ENCODE data around the gene ST6GALNAC4. TPM values are rescaled to one million over a fixed set of nuclear protein-coding genes. Genes with fewer than 3 reads are reported as not detected.

ST6GALNAC4 gene
- total and polyA plus RNA-seq, 2 donors (not counting 1 experiment from before 2014, with no cell fraction given): 80.5 to 199 TPM

DNA sequence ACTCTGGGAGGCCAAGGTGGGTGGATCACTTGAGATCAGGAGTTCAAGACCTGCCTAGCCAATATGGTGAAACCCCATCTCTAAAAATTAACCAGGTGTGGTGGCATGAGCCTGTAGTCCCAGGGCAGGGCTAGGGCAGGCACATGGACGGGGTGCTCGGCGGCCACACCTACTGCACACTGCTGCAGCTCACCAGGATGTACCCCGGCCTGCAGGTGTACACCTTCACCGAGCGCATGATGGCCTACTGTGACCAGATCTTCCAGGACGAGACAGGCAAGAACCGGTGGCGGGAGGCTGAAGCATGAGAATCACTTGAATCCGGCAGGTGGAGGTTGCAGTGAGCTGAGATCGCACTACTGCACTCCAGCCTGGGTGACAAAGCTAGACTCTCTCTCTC lies 3.2 kb downstream of the ST6GALNAC4 start:
- H3K9me3 Mint-ChIP-seq (ENCODE audit: insufficient read depth): no peaks in the 10 kb centered on the region
- 97% methylated on average over 11 of the region's 11 CpGs for WGBS (ENCODE audit: insufficient coverage)
- H3K27me3 Mint-ChIP-seq: no peaks in the 10 kb centered on the region
- Histone ChIP-seq H3K36me3 (replicated peaks in 1 of 2; ENCODE audit: control extremely low read depth in 1 of 2, control insufficient read depth in 1 of 2, extremely low read depth in 1 of 2, insufficient read depth in 2 of 2, low read length in 1 of 2) (peaks cover 0 to 49% of the 10 kb centered on the region in 2 experiments), H3K9ac (ENCODE audit: low read length) (no peak overlapping the region), H2AFZ (ENCODE audit: insufficient read depth, low read depth, low read length, poor library complexity, severe bottlenecking) (no peak overlapping the region), H3K4me2 (replicated peaks; ENCODE audit: low read depth, low read length, poor library complexity, severe bottlenecking) (no peak overlapping the region), H3K9me3 (ENCODE audit: control extremely low read depth in 1 of 3, control insufficient read depth in 2 of 3, insufficient read depth in 1 of 3, low read length in 2 of 3) (no peaks in the 10 kb centered on the region), H3K27me3 (replicated peaks in 1 of 4; ENCODE audit: control extremely low read depth in 1 of 4, control insufficient read depth in 3 of 4, insufficient read depth in 4 of 4, low read length in 3 of 4) (no peaks in the 10 kb centered on the region), H3K27ac (ENCODE audit: low read length in 2 of 2) (no peak overlapping the region), H3K4me3 (ENCODE audit: control extremely low read depth in 1 of 5, extremely low read depth in 1 of 5, insufficient read depth in 1 of 5, low read depth in 2 of 5, low read length in 4 of 5) (no peak overlapping the region), H3K79me2 (ENCODE audit: control insufficient read depth, insufficient read depth, low read length) (peaks cover 58% of the 10 kb centered on the region), H3K4me1 (ENCODE audit: control insufficient read depth in 2 of 2, insufficient read depth in 2 of 2, low read length in 2 of 2) (peaks cover 37 to 74% of the 10 kb centered on the region in 2 donors), H4K20me1 (ENCODE audit: control insufficient read depth, insufficient read depth, low read length, poor library complexity, severe bottlenecking) (no peaks in the 10 kb centered on the region)
- peaks cover 68% of the 10 kb centered on the region for H3K4me1 Mint-ChIP-seq
- POLR2A ChIA-PET: interaction anchor here (1.1 to 6.4 kb wide), 3 partner anchors 12 to 112 kb away, joined by 3 to 228 read pairs (median 6); partner anchors contain the start of gene ST6GALNAC6
- CTCF ChIA-PET: interaction anchor here (1.4 to 17.3 kb wide), 3 partner anchors 8 to 46 kb away, joined by 5 to 237 read pairs (median 81); no protein-coding TSS in a partner anchor
- peak overlapping the region; percentile 44 for H3K4me3 Mint-ChIP-seq
- DNase-seq (peak; percentile 14), ATAC-seq (ENCODE audit: low read depth) (no peak)
- no peak for TF ChIP-seq EZH2 (IDR thresholded peaks at IDR 0.05; ENCODE audit: borderline replicate concordance, insufficient read depth, low read depth, low read length, poor library complexity, severe bottlenecking)
- TF ChIP-seq, protein P1, sequence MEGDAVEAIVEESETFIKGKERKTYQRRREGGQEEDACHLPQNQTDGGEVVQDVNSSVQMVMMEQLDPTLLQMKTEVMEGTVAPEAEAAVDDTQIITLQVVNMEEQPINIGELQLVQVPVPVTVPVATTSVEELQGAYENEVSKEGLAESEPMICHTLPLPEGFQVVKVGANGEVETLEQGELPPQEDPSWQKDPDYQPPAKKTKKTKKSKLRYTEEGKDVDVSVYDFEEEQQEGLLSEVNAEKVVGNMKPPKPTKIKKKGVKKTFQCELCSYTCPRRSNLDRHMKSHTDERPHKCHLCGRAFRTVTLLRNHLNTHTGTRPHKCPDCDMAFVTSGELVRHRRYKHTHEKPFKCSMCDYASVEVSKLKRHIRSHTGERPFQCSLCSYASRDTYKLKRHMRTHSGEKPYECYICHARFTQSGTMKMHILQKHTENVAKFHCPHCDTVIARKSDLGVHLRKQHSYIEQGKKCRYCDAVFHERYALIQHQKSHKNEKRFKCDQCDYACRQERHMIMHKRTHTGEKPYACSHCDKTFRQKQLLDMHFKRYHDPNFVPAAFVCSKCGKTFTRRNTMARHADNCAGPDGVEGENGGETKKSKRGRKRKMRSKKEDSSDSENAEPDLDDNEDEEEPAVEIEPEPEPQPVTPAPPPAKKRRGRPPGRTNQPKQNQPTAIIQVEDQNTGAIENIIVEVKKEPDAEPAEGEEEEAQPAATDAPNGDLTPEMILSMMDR (IDR thresholded peaks at IDR 0.05): no peak
- H3K27ac Mint-ChIP-seq: peak overlapping the region; percentile 67
- intact Hi-C loops (cut with micrococcal nuclease): no loop called here

DNA sequence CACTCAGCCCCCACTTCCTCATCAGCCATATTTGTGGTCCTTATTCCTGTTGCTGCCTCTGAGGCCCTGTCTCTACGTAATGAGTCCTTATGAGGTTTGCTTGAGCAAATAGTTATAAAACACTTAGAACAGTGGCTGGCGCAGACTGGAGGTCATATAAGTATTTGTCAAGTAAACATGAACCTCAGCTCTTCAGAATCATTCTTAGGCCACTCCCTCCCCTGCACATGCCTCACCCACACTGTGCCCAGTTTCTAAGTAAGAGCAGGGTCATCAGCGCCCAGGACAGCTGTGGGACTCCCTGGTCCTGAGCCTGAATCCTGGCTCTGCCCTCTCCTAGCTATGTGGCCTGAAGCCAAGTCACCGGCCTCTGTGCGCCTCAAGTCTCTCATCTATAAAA lies 4.0 kb downstream of the ST6GALNAC4 start:
- Histone ChIP-seq H3K4me1 (ENCODE audit: control insufficient read depth in 2 of 2, insufficient read depth in 2 of 2, low read length in 2 of 2) (peaks cover 29 to 68% of the 10 kb centered on the region in 2 donors), H3K79me2 (ENCODE audit: control insufficient read depth, insufficient read depth, low read length) (peaks cover 55% of the 10 kb centered on the region), H4K20me1 (ENCODE audit: control insufficient read depth, insufficient read depth, low read length, poor library complexity, severe bottlenecking) (no peaks in the 10 kb centered on the region), H3K36me3 (replicated peaks in 1 of 2; ENCODE audit: control extremely low read depth in 1 of 2, control insufficient read depth in 1 of 2, extremely low read depth in 1 of 2, insufficient read depth in 2 of 2, low read length in 1 of 2) (peaks cover 0 to 56% of the 10 kb centered on the region in 2 experiments), H3K9me3 (ENCODE audit: control extremely low read depth in 1 of 3, control insufficient read depth in 2 of 3, insufficient read depth in 1 of 3, low read length in 2 of 3) (no peaks in the 10 kb centered on the region), H3K4me3 (ENCODE audit: control extremely low read depth in 1 of 5, extremely low read depth in 1 of 5, insufficient read depth in 1 of 5, low read depth in 2 of 5, low read length in 4 of 5) (no peak overlapping the region), H3K27ac (ENCODE audit: low read length in 2 of 2) (peak overlapping the region in 1 of 2 donors; percentile 8), H3K4me2 (replicated peaks; ENCODE audit: low read depth, low read length, poor library complexity, severe bottlenecking) (no peak overlapping the region), H2AFZ (ENCODE audit: insufficient read depth, low read depth, low read length, poor library complexity, severe bottlenecking) (no peak overlapping the region), H3K27me3 (replicated peaks in 1 of 4; ENCODE audit: control extremely low read depth in 1 of 4, control insufficient read depth in 3 of 4, insufficient read depth in 4 of 4, low read length in 3 of 4) (no peaks in the 10 kb centered on the region), H3K9ac (ENCODE audit: low read length) (no peak overlapping the region)
- no peak for TF ChIP-seq EZH2 (IDR thresholded peaks at IDR 0.05; ENCODE audit: borderline replicate concordance, insufficient read depth, low read depth, low read length, poor library complexity, severe bottlenecking)
- TF ChIP-seq, protein P1 (IDR thresholded peaks at IDR 0.05): no peak
- peaks cover 60% of the 10 kb centered on the region for H3K4me1 Mint-ChIP-seq
- ChIA-PET CTCF (interaction anchor here (0.6 to 17.3 kb wide), 6 partner anchors 9 to 134 kb away, joined by 3 to 237 read pairs (median 4); no protein-coding TSS in a partner anchor), POLR2A (interaction anchor here (0.6 to 6.4 kb wide), 3 partner anchors 11 to 1108 kb away, joined by 3 to 228 read pairs (median 5); partner anchors contain the start of genes ST6GALNAC6 and ZBTB43)
- intact Hi-C loops (cut with micrococcal nuclease): no loop called here
- WGBS (ENCODE audit: insufficient coverage): 100% methylated on average over 3 of the region's 5 CpGs
- H3K27me3 Mint-ChIP-seq: no peaks in the 10 kb centered on the region
- peak overlapping the region; percentile 81 for H3K27ac Mint-ChIP-seq
- peak overlapping the region; percentile 57 for H3K4me3 Mint-ChIP-seq
- ATAC-seq (ENCODE audit: low read depth): no peak
- H3K9me3 Mint-ChIP-seq (ENCODE audit: insufficient read depth): no peaks in the 10 kb centered on the region
- peak; percentile 17 for DNase-seq

Measured in B cell (primary cell).